ENCODE data around the gene ATG10. TPM values are rescaled to one million over a fixed set of nuclear protein-coding genes. Genes with fewer than 3 reads are reported as not detected.

Gene ATG10
- total RNA-seq, 2 donors from 2014 or later: 3.2 to 16.7 TPM

- no peak overlapping the region for H3K4me3 ChIP-seq
- no peaks in the 10 kb centered on the region for H3K4me1 ChIP-seq (replicated peaks)
- intact Hi-C loops (cut with DNase I): no loop called here
- TF ChIP-seq, protein P1, sequence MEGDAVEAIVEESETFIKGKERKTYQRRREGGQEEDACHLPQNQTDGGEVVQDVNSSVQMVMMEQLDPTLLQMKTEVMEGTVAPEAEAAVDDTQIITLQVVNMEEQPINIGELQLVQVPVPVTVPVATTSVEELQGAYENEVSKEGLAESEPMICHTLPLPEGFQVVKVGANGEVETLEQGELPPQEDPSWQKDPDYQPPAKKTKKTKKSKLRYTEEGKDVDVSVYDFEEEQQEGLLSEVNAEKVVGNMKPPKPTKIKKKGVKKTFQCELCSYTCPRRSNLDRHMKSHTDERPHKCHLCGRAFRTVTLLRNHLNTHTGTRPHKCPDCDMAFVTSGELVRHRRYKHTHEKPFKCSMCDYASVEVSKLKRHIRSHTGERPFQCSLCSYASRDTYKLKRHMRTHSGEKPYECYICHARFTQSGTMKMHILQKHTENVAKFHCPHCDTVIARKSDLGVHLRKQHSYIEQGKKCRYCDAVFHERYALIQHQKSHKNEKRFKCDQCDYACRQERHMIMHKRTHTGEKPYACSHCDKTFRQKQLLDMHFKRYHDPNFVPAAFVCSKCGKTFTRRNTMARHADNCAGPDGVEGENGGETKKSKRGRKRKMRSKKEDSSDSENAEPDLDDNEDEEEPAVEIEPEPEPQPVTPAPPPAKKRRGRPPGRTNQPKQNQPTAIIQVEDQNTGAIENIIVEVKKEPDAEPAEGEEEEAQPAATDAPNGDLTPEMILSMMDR (IDR thresholded peaks at IDR 0.05): no peak
- TF ChIP-seq POLR2AphosphoS5 (IDR thresholded peaks at IDR 0.05) (no peak), POLR2A (IDR thresholded peaks at IDR 0.05) (no peak)
- DNase-seq (ENCODE audit: low spot score): no peak
- H3K9me3 ChIP-seq: no peaks in the 10 kb centered on the region
- 45% methylated on average over 6 of the region's 6 CpGs for WGBS
- H3K36me3 ChIP-seq: no peaks in the 10 kb centered on the region
- no peaks in the 10 kb centered on the region for H3K27me3 ChIP-seq (replicated peaks; ENCODE audit: insufficient read depth)
- no peak overlapping the region for H3K27ac ChIP-seq
Measured at GRCh38 chr5:82244854-82245635, 273.2 kb downstream of the ATG10 start.

DNA sequence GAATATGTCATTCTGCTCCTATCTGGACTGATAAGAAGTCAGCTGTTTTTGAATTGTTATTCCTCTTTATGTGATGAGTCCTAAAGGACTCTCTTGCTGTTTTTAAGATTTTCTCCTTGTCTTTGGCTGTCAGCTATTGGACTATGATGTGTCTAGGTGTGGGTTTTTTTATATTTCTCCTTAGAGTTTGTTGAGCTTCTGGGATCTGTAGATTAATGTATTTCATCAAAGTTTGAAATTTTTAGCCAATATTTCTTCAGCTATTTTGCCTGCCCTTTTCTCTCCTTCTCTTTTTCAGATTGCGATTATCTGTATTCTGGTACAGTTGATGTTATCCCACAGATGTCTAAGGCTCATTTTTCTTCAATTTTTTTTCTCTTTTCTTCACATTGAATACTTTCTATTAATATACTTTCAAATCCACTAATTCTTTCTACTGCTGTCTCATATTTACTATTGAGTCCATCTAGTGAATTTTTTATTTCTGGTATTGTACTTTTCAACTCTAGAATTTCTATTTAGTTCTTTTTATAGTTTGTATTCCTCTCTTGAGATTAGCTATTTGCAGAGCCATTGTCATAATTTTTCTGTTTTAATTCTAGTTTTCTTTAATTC lies 275.2 kb downstream of the ATG10 start:
- intact Hi-C loops (cut with DNase I): no loop called here
- Histone ChIP-seq H3K4me3 (no peak overlapping the region), H3K36me3 (no peaks in the 10 kb centered on the region), H3K4me1 (replicated peaks) (no peaks in the 10 kb centered on the region), H3K27me3 (replicated peaks; ENCODE audit: insufficient read depth) (no peaks in the 10 kb centered on the region), H3K27ac (no peak overlapping the region), H3K9me3 (no peaks in the 10 kb centered on the region)
- WGBS: 100% methylated on average over 1 of the region's 1 CpG
- no peak for DNase-seq (ENCODE audit: low spot score)
- TF ChIP-seq POLR2AphosphoS5 (IDR thresholded peaks at IDR 0.05): no peak
- TF ChIP-seq, protein P1 (IDR thresholded peaks at IDR 0.05): no peak

- H3K27ac ChIP-seq: no peak overlapping the region
- no peaks in the 10 kb centered on the region for H3K9me3 ChIP-seq
- H3K27me3 ChIP-seq (replicated peaks; ENCODE audit: insufficient read depth): no peaks in the 10 kb centered on the region
- no peak for TF ChIP-seq POLR2A (IDR thresholded peaks at IDR 0.05)
- TF ChIP-seq, protein P1 (IDR thresholded peaks at IDR 0.05): no peak
- no peak for TF ChIP-seq POLR2AphosphoS5 (IDR thresholded peaks at IDR 0.05)
- H3K4me1 ChIP-seq (replicated peaks): no peaks in the 10 kb centered on the region
- H3K36me3 ChIP-seq: no peaks in the 10 kb centered on the region
- DNase-seq (ENCODE audit: low spot score): no peak
- intact Hi-C loops (cut with DNase I): no loop called here
- no peak overlapping the region for H3K4me3 ChIP-seq
Measured at GRCh38 chr5:82252744-82253143, 280.9 kb downstream of the ATG10 start.

DNA sequence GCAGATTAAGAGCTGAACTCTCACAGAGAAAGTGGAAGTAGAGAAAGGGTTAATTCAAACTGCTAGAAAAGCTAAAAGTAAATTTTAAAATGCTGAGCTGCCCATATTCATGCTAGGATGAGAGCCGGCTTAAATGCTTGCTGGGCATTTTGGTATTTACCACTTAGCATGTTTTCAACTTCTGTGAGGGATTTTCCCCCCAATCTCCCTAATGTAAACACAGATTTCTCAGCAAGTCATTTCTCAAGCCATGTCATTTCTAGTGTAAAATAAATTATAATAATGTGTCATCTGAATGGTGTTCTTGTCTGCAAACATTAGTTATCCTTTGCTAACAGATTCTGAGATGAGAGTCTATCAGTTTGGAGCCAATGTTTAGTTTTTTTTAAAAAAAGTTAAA lies 284.0 kb downstream of the ATG10 start:
- Histone ChIP-seq H3K4me1 (replicated peaks) (no peaks in the 10 kb centered on the region), H3K9me3 (no peaks in the 10 kb centered on the region), H3K27ac (no peak overlapping the region), H3K27me3 (replicated peaks; ENCODE audit: insufficient read depth) (no peaks in the 10 kb centered on the region), H3K4me3 (no peak overlapping the region), H3K36me3 (no peaks in the 10 kb centered on the region)
- 48% methylated on average over 1 of the region's 1 CpG for WGBS
- intact Hi-C loops (cut with DNase I): no loop called here
- TF ChIP-seq, protein P1 (IDR thresholded peaks at IDR 0.05): no peak
- TF ChIP-seq POLR2AphosphoS5 (IDR thresholded peaks at IDR 0.05) (no peak), POLR2A (IDR thresholded peaks at IDR 0.05) (no peak)
- no peak for DNase-seq (ENCODE audit: low spot score)

- no peaks in the 10 kb centered on the region for H3K36me3 ChIP-seq
- TF ChIP-seq POLR2AphosphoS5 (IDR thresholded peaks at IDR 0.05): no peak
- no peak for TF ChIP-seq POLR2A (IDR thresholded peaks at IDR 0.05)
- TF ChIP-seq, protein P1 (IDR thresholded peaks at IDR 0.05): no peak
- no peaks in the 10 kb centered on the region for H3K27me3 ChIP-seq (replicated peaks; ENCODE audit: insufficient read depth)
- no peak overlapping the region for H3K4me3 ChIP-seq
- H3K9me3 ChIP-seq: no peaks in the 10 kb centered on the region
- H3K4me1 ChIP-seq (replicated peaks): no peaks in the 10 kb centered on the region
- WGBS: 96% methylated on average over 2 of the region's 2 CpGs
- intact Hi-C loops (cut with DNase I): no loop called here
- no peak for DNase-seq (ENCODE audit: low spot score)
- H3K27ac ChIP-seq: no peak overlapping the region
Measured at GRCh38 chr5:82257247-82257646, 285.4 kb downstream of the ATG10 start.

Data from prostate gland (tissue), 2 donors.